ENCODE results near the gene FOXQ1.
"Not testable (repeated sequence)": the region's sequence is repeated elsewhere in the genome, so short reads cannot be mapped to it uniquely, and the experiment has no call there.

FOXQ1 gene

DNA sequence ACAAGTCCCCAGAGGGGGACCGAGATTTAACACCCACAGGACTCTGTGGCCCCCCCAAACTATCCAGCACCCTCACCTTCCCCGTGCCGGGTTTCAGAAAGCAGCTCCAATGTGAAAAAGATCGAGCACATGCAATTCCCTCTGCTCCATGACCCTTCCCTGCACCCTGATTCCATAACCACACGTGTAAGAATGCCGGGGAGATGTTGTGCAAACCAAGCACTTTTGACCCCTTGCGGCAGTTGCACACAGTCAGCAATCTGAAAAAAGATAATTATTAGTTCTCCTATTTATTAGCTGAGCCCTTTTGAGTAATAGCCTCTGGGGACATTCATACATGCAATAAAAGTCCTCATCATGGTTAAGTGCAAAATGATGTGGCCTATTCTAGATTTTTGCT is 13.0 kb downstream of the FOXQ1 start:
- DNase-seq = no peak

GRCh38 chr6:1325461-1326309 is 13.8 kb downstream of the FOXQ1 start:
- DNase-seq = peak; percentile 92

- DNase-seq = no peak
Observed at GRCh38 chr6:1326535-1327121, 14.7 kb downstream of the FOXQ1 start.

- no peak for DNase-seq
Observed at GRCh38 chr6:1327630-1328029, 15.7 kb downstream of the FOXQ1 start.

- DNase-seq = no peak
Observed at GRCh38 chr6:1328129-1328800, 16.4 kb downstream of the FOXQ1 start.

DNA sequence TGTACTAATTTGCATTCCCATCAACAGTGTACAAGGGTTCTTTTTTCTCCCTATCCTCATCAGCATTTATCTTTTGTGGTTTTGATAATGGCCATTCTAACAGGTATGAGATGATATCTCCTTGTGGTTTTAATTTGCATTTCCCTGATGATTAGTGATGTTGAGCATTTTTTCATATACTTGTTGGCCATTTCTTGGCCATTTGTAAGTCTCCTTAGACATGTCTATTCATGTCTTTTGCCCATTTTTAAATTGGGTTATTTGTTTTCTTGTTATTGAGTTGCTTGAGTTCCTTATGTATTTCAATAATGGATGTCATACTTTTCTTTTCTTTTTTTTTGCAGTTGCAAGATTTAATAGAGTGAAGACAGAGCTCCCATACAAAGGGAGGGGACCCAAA is 17.8 kb downstream of the FOXQ1 start:
- DNase-seq = no peak

DNA sequence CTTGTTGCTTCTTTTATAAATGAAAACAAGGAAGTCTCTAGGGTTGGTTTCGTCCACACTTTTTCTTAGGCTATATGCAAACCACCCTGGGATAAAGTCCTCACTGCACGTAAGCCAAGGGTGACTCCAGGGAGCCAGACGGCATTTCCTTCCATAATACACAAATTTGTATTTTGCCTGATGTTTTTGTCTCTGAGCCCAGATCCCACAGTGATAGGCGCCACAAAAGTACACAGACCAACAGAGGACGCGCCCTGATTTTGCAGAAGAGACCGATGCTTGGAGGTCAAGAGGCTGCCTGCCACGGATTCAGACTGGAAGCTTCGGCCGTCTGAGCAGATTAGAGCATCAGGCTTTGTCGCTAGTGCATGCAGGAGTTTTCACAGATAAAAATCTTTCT is 22.8 kb downstream of the FOXQ1 start:
- no peak for DNase-seq

DNA sequence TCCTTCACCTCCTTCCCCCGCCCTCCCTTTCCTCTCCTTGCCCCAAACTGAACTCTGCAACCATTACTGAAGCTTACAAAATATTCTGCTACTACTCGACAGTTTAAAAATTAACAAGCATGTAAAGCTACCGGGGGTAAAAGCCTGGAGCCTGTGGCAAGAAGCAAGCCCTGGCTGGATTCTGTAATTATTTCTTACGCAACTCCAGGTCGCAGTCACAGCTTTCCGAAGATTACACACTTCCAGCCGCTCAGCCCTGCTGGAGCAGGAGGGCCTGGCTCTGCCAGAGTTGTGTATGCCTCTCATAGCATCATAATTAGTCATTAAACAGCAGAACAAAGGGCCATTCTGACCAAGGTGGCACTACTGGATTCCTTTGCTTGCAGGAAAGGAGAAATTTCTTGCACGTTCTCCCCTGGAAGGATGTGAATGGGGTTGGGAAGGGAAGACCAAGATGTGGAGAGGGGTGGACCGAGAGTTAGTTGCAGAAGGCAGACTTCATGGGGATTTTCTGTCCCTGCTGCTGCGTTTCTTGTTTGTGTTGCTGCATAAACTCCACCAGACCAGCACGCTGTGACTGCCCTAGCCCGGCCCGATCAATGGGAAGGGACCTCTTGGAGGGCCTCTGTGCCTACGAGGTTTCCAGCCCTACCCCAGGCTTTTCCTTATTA is 23.6 kb downstream of the FOXQ1 start:
- peak; percentile 34 for DNase-seq

DNA sequence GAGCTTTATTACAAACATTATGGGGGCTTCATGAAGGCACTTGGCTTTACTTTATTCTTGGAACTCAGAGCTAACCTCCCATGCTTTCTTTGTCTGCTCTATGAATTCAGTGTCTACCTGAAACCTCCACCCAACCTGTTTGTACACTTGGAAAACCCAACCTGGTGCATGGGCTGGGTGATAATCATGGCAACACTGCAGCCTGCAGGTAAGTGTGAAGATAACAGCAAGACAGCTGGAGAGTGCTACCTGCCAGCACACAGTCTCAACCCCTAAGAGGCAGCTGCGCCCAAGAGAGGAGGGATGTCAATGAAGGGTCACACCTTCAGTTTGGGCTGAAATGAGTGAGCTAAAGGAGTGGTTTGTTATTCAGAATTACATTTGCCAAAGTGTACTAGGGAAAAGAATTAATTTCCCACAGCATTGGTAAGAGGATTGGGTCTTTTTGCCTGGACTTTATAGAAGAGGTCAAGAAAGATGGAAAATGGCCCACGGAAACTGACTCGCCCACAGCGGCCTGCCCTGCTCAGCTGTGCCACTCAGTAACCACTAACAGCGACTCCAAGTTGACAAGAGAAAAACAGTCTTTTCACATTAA is 24.4 kb downstream of the FOXQ1 start:
- no peak for DNase-seq

- DNase-seq = no peak
Observed at GRCh38 chr6:1337791-1338190, 25.9 kb downstream of the FOXQ1 start.

DNA sequence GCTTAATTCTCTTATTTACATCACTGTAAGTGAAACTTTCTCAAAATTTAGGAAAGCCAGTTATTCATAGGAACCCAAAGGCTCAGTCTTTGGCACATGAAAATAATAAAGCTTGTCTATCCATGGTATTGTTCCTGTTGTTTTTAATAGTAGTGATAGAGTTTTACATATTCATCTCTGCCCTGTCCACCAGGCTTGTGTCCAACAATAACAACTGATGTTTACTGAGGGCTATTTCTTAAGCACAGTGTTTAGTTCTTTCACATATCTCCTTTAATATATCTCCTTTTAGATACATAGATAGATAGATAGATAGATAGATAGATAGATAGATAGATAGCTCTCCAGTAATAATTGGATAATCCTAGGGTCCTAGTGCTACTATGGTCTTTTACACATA is 34.2 kb downstream of the FOXQ1 start:
- DNase-seq = no peak

DNA sequence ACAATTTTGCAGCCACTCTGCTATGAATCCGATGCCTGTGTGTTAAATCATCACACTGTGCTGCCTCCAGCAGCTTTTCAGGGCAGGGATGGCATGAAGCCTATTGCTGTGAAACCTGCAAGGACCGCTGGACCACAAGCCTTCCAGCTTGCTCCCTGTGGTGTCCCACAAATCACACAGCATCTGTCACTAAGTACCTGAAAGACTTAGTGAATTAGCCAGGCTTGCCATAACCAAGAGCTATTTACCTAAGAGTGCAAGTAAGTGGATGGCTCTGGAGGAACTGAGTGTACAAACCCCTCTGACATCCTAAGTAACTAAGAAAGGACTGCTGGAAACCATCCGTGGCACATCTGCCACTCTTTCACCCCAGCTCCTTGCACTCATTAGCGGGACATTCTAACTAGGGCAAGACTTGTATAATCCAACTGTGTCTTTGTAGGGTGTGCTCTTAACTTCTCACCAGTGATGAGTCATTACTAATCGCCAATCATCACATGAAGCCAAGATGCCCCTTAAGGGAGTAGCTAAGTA is 34.7 kb downstream of the FOXQ1 start:
- no peak for DNase-seq

GRCh38 chr6:1347161-1347560 is 35.3 kb downstream of the FOXQ1 start:
- no peak for DNase-seq

DNA sequence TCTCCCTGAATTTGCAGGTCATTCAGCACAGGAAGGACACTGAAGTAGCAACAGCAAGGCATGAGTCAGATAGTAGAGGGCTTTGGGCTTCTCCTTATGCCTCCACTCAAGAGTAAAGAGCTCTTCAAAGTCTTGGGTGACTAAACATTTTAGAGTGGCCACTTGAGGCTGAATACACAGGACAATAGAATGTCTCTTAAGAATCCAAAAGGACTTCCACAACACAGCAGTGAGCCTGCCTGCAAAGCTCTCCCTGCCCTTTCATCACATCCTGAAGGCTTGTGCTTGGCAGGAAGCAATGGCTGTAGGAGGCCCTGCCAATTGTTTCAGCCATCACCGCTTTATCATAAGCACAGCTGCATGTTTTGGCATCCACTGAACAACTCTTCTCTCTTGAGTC is 36.8 kb downstream of the FOXQ1 start:
- DNase-seq = no peak

DNA sequence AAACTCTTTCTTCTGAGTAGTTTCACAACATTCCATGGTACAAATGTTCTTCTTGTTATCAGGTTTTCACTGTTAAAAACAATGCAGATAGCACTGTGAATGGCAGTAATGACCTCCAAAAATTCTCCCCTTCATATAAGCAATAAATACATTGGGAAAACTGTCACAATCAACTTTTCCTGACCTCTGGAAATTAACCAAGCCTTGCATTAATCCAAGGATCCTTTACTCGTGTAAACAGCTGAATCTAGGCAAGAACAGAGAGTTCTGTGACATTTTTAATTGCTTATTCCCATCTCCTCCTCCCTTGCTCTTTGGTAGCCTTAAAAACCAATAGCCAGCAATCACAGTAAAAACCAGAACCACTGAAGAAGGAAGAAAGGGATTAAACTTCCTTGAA is 37.8 kb downstream of the FOXQ1 start:
- no peak for DNase-seq

DNA sequence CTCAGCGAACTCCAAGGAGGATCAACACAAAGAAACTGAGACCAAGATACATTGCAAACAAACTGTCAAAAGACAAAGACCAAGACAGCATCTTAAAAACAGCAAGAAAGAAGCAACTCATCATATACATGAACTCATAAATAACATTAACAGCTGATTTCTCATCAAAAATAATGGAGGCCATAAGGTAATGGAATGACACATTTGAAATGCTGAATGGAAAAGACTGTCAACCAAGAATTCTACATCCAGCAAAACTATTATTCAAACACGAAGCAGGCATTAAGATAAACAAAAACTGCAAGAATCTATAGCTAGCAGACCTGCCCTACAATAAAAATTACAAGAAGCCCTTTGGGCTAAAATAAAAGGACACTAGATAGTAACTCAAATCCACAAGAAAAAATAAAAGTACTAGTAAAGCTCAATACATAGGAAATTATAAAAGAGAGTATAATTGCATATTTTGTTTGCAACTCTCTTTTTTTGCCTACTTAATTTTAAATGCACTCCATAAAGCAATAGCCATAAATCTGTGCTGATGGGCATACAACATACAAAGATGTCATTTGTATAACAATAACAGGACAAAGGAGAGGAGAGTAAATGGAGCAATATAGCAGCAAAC is 39.6 kb downstream of the FOXQ1 start:
- no peak for DNase-seq

GRCh38 chr6:1355068-1355467 is 43.2 kb downstream of the FOXQ1 start:
- DNase-seq = not testable (repeated sequence)

GRCh38 chr6:1361717-1362116 is 49.8 kb downstream of the FOXQ1 start:
- DNase-seq = not testable (repeated sequence)

- DNase-seq = no peak
Observed at GRCh38 chr6:1362643-1363042, 50.7 kb downstream of the FOXQ1 start.

DNA sequence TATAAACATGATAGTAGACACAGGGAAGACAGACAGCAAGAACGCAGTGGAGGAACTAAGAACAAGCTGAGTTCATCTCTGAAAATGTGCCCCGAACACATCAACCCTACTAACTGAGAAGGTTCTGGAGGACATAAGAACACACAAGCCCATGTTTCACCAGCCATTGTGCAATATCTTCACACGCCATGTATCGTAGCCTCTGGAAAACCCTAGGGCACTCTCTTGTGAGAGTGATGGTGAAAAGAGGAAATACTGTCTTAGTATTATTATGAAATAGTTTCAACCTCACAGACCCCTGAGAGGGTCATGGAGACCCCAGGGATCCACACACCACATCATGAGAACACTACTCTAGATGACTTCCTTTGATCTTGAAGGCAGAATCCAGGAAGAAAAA is 51.4 kb downstream of the FOXQ1 start:
- no peak for DNase-seq

GRCh38 chr6:1363729-1364572 is 52.1 kb downstream of the FOXQ1 start:
- no peak for DNase-seq

Data from amniotic stem cell (primary cell).